Kidney epithelial cell (primary cell): ENCODE measurements around the gene IL10. TPM values are rescaled to one million over a fixed set of nuclear protein-coding genes. Genes with fewer than 3 reads are reported as not detected.
"Not testable (repeated sequence)": the region's sequence is repeated elsewhere in the genome, so short reads cannot be mapped to it uniquely, and the experiment has no call there.

Experiments
- DNase-seq: peaks from one replicate; pipeline ENCODE4 v3.0.0-alpha.2; 2010; ENCODE audit warnings: low read depth
- H3K27me3 ChIP-seq: 2 replicates; pipeline ENCODE4 v1.6.0; 2011; ENCODE audit warnings: low read length; ENCODE audit not compliant: control insufficient read depth, insufficient read depth
- H3K36me3 ChIP-seq: 2 replicates; pipeline ENCODE4 v1.5.1; 2011; ENCODE audit warnings: low read length; ENCODE audit not compliant: control insufficient read depth, insufficient read depth
- H3K4me3 ChIP-seq: 2 replicates; pipeline ENCODE4 v1.5.1; 2011; ENCODE audit warnings: low read depth, mild to moderate bottlenecking, control low read depth, low read length
- CTCF ChIP-seq: IDR thresholded peaks from 2 replicates; pipeline ENCODE4 v1.5.1; 2011; ENCODE audit warnings: mild to moderate bottlenecking, moderate library complexity, low read length, control low read depth, inconsistent platforms; ENCODE audit not compliant: insufficient read depth, poor library complexity, severe bottlenecking
- total RNA-seq: library from RNA; depleted of rRNA; stranded (reverse); fragments of >200 nt; gene quantifications from 2 replicates; pipeline ENCODE4 v1.2.3, GENCODE V29; 2015

Gene IL10
- total RNA-seq, 1 donor from 2014 or later = not detected

GRCh38 chr1:206769304-206769731, 3.0 kb downstream of the IL10 start:
- Histone ChIP-seq H3K36me3 (no peaks in the 10 kb centered on the region), H3K27me3 (peaks cover 6% of the 10 kb centered on the region), H3K4me3 (no peak overlapping the region)
- no peak for TF ChIP-seq CTCF
- DNase-seq = no peak

- no peak overlapping the region for H3K4me3 ChIP-seq
- TF ChIP-seq CTCF = no peak
- no peak for DNase-seq
- no peaks in the 10 kb centered on the region for H3K36me3 ChIP-seq
- H3K27me3 ChIP-seq = no peaks in the 10 kb centered on the region
Measured at GRCh38 chr1:206768472-206769303, 3.6 kb downstream of the IL10 start.

GRCh38 chr1:206766251-206766856, 5.9 kb downstream of the IL10 start:
- H3K4me3 ChIP-seq = no peak overlapping the region
- no peaks in the 10 kb centered on the region for H3K36me3 ChIP-seq
- H3K27me3 ChIP-seq = no peaks in the 10 kb centered on the region
- no peak for TF ChIP-seq CTCF
- DNase-seq = peak; percentile 92

- not testable (repeated sequence) for H3K36me3 ChIP-seq, H3K4me3 ChIP-seq, H3K27me3 ChIP-seq, DNase-seq
Measured at GRCh38 chr1:206765771-206766170, 6.5 kb downstream of the IL10 start.

- not testable (repeated sequence) for DNase-seq, H3K36me3 ChIP-seq, H3K4me3 ChIP-seq, H3K27me3 ChIP-seq
Measured at GRCh38 chr1:206762741-206763364, 9.4 kb downstream of the IL10 start.

- no peak for TF ChIP-seq CTCF
- H3K27me3 ChIP-seq = peaks cover 5% of the 10 kb centered on the region
- H3K4me3 ChIP-seq = no peak overlapping the region
- H3K36me3 ChIP-seq = no peaks in the 10 kb centered on the region
- DNase-seq = no peak
Measured at GRCh38 chr1:206761159-206761768, 11.0 kb downstream of the IL10 start.
